Measurements from ENCODE around the gene TMEM200C.

TMEM200C gene

DNA sequence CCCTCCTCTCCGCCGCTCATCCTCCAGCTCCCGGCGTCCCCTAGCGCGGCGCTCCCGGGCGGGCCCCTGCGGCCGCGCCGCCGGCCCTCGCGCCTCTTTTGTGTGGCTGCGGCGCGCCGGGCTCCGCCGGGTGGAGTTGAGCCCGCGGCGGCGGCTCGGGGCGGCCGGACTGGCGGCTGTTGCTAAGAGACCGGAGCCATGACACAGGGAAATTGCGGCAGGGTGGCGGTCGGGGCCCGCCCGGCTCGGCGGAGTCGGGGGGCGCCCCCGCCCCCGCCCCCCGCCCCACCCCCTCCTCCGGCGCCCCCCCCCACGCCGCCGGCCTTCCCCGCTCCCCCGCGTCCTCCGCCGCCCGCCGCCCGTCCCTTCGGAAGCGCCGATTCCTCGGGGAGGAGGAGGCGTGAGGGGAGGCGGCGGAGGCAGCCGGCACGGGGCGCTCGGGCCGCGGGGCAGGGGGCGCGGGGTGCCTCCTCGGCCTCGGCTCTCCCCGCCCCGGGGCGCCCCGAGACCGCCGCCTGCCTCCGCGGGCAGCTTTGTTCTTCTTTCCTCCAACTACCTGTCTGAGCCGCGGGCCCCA, at the start of gene TMEM200C:
TMEM200C (minus strand) TSS at position 224 of the 577 bp plus-strand sequence. CDS start 3,459 bp downstream, outside the sequence.
- Histone ChIP-seq H3K4me2 (no peak within 1 kb of the TSS), H3K27me3 (no peaks in the 10 kb centered on the region), H4K20me1 (no peaks in the 10 kb centered on the region), H3K9me3 (peaks cover 31% of the 10 kb centered on the region), H3K4me3 (no peak within 1 kb of the TSS), H3K36me3 (no peaks in the 10 kb centered on the region), H3K9ac (no peak within 1 kb of the TSS), H3K27ac (no peak within 1 kb of the TSS), H3K4me1 (peaks cover 10% of the 10 kb centered on the region; the same call in 1 of the 2 replicates)
- no peak for TF ChIP-seq Cebpa-rat (IDR thresholded peaks at IDR 0.05)

DNA sequence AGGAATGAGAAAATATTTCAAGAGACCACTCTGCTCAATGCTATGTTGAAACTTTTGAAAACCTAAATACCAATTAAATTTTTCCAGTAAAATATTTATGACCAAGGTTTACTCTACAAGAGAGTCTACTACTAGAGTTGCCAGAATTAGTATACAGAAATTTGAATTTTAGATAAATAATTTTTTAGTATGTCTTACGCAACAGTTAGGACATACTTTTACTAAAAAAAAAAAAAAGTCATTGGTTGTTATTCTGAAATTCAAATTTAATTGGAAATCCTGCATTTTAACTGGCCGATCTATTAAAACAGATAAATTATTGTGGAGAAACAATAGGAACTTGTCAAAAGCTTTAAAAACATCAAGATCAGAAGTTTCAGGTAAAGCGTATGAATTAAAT, 49.1 kb upstream of the TMEM200C start:
- Histone ChIP-seq H3K4me3 (no peak overlapping the region), H3K27me3 (no peaks in the 10 kb centered on the region), H3K27ac (no peak overlapping the region), H3K4me2 (no peak overlapping the region), H3K36me3 (no peaks in the 10 kb centered on the region), H3K4me1 (peaks cover 5% of the 10 kb centered on the region; the same call in 1 of the 2 replicates), H3K9ac (no peak overlapping the region), H4K20me1 (no peaks in the 10 kb centered on the region), H3K9me3 (no peaks in the 10 kb centered on the region)
- no peak for TF ChIP-seq Cebpa-rat (IDR thresholded peaks at IDR 0.05)

DNA sequence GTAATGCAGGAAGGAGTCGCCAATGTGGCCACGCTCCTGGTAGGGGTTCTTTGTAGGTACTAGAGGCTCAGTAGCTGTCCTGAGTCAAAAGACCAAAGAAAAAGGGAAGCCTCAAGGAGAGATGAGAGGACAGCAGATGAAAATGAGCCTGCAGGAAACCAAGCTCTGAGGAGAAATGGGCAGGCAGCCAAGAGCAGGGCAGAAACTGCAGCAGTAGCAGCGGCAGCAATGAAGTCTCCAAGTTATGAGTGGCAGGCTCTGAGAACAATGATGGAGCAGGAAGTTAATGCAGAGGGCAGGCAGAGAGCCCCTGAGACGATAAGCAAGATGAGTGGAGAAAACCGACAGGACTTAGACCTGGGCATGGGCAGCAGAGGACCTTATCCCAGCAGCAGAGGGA, 48.2 kb upstream of the TMEM200C start:
- no peaks in the 10 kb centered on the region for H4K20me1 ChIP-seq
- H3K9ac ChIP-seq, result no peak overlapping the region
- H3K4me1 ChIP-seq, result peaks cover 5% of the 10 kb centered on the region; the same call in 1 of the 2 replicates
- no peak overlapping the region for H3K4me2 ChIP-seq
- H3K9me3 ChIP-seq, result no peaks in the 10 kb centered on the region
- no peak overlapping the region for H3K27ac ChIP-seq
- no peaks in the 10 kb centered on the region for H3K36me3 ChIP-seq
- H3K27me3 ChIP-seq, result no peaks in the 10 kb centered on the region
- no peak overlapping the region for H3K4me3 ChIP-seq
- TF ChIP-seq Cebpa-rat (IDR thresholded peaks at IDR 0.05), result no peak

DNA sequence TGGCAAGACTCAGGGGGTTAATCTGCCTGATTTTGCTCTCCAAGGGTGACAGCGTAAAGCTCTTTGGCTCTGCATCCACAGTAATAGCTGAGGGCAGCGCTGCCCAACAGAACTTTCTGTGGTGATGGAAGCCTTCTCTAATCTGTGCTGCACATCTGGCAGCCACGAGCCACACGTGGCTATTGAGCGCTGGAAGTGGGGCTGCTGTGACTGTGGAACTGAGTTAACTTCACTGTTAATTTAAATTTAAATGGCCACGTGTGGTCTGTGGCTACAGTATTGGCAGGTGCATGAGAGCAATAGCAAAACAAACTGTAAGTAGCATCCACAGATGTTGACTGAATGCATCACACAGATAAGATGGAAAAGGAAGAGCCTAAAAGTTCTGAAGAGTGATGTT, 47.3 kb upstream of the TMEM200C start:
- Histone ChIP-seq H3K4me1 (peaks cover 5% of the 10 kb centered on the region; the same call in 1 of the 2 replicates), H3K9ac (no peak overlapping the region), H3K27me3 (no peaks in the 10 kb centered on the region), H3K4me3 (no peak overlapping the region), H3K9me3 (no peaks in the 10 kb centered on the region), H3K27ac (no peak overlapping the region), H4K20me1 (no peaks in the 10 kb centered on the region), H3K4me2 (no peak overlapping the region), H3K36me3 (no peaks in the 10 kb centered on the region)
- TF ChIP-seq Cebpa-rat (IDR thresholded peaks at IDR 0.05), result no peak

DNA sequence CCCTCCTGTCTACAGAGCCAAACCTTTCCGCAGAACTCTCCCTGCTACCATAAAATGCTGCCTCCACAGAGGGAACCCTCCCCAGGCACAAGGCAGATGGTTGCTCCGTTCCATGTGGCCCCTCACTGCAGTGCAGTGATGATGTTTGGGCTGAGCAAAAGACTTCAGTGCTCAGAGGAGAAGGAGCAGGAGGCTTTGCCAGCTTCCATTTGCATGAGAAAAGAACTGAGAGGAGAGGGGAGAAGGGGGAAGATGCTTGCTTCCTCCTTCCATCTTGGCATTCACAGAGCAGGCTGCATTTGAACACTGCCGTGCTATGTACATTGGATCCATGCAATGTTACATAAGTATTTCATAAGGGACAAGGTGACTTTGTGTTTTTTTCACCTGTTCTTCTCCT, 46.6 kb upstream of the TMEM200C start:
- Histone ChIP-seq H3K9ac (no peak overlapping the region), H3K4me2 (no peak overlapping the region), H4K20me1 (no peaks in the 10 kb centered on the region)

DNA sequence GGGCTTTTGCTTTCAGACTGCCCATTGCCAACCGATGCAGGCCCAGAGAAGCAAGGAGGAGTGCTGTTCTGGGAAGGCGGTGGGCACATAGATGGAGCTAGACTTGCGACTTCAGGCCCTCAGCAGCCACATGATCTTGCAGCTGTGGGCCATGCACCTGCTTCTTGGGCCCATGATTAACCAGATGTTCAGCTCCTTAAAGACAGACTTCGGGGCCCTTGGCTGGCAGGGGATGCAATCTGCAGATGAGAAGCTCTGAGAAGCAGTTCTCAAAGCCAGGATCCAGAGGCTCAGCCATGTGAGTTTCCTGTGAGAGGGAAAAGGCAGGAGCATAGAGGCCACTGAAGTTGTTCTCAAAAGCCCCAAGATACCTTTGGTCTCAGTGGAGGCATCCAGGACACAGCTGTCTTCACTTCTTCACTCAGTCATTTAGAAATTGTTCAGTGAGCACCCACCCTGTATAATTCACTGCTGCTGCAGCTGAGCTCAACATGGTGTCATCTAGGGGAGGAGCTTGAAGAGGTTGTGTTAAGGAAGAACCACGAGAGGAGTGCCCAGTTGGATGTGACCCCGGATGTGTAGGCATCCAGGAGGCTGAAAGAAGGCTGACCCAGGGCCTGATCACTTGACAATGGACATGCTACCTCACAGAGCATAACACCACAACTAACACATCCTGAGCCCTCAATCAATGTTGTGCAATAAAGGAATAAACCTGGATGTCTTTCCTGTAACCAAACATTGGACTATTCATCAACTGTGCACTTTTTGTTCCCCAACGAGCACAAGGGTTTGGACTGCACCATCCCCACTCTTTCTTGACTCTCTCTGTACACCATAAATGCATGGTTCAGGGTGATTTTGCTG, 44.7 kb upstream of the TMEM200C start:
- H3K9ac ChIP-seq, result no peak overlapping the region
- no peaks in the 10 kb centered on the region for H4K20me1 ChIP-seq
- no peaks in the 10 kb centered on the region for H3K36me3 ChIP-seq
- H3K27ac ChIP-seq, result no peak overlapping the region
- H3K4me1 ChIP-seq, result peaks cover 5% of the 10 kb centered on the region; the same call in 1 of the 2 replicates
- H3K4me2 ChIP-seq, result no peak overlapping the region; the same call in 1 of the 2 replicates
- no peak overlapping the region for H3K4me3 ChIP-seq
- H3K9me3 ChIP-seq, result no peaks in the 10 kb centered on the region
- TF ChIP-seq Cebpa-rat (IDR thresholded peaks at IDR 0.05), result no peak
- H3K27me3 ChIP-seq, result no peaks in the 10 kb centered on the region

More for the DNA sequence above, 46.6 kb upstream of the TMEM200C start:
- TF ChIP-seq Cebpa-rat (IDR thresholded peaks at IDR 0.05), result no peak
- Histone ChIP-seq H3K4me1 (peaks cover 5% of the 10 kb centered on the region; the same call in 1 of the 2 replicates), H3K9me3 (no peaks in the 10 kb centered on the region), H3K36me3 (no peaks in the 10 kb centered on the region), H3K27me3 (no peaks in the 10 kb centered on the region), H3K4me3 (no peak overlapping the region), H3K27ac (no peak overlapping the region)

DNA sequence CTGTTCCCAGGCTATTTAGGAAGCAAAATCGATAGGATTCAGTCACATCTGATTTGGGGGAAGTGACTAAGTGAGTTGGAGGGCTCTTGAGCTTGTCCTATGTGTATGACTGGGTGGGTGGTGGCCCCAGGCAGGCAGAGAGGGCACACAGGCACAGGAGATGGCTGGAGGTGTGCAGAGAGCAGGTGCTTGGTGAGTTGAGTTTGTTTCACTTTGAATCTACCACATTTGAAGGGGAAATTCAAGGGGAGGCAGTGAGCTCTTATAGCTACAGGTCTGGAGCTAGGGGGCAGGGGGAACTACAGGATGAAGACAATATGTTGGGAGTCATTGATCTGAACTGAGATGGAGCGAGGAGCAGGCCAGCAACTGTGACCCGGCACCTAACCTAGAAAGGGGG, 42.5 kb upstream of the TMEM200C start:
- Histone ChIP-seq H3K9ac (no peak overlapping the region), H3K36me3 (no peaks in the 10 kb centered on the region), H4K20me1 (no peaks in the 10 kb centered on the region), H3K27me3 (no peaks in the 10 kb centered on the region), H3K4me1 (peaks cover 5% of the 10 kb centered on the region; the same call in 1 of the 2 replicates), H3K9me3 (no peaks in the 10 kb centered on the region), H3K4me3 (no peak overlapping the region), H3K4me2 (no peak overlapping the region), H3K27ac (no peak overlapping the region)
- no peak for TF ChIP-seq Cebpa-rat (IDR thresholded peaks at IDR 0.05)

DNA sequence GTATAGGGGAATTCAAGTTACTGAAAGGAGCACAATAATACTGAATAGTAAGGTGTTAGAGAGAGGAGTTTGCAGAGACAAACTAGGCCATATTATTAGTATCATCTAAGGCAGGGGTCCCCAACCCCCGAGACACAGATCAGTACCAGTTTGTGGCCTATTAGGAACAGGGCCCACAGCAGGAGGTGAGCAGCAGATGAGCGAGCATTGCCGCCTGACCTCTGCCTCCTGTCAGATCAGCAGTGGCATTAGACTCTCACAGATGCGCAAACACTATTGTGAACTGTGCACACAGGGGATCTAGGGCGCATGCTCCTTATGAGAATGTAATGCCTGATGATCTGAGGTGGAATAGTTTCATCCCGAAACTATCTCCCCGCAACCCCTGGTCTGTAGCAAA, 41.8 kb upstream of the TMEM200C start:
- TF ChIP-seq Cebpa-rat (IDR thresholded peaks at IDR 0.05), result no peak
- Histone ChIP-seq H4K20me1 (no peaks in the 10 kb centered on the region), H3K4me1 (peaks cover 5% of the 10 kb centered on the region; the same call in 1 of the 2 replicates), H3K4me3 (no peak overlapping the region), H3K9ac (no peak overlapping the region), H3K9me3 (no peaks in the 10 kb centered on the region), H3K4me2 (no peak overlapping the region), H3K27ac (no peak overlapping the region), H3K27me3 (no peaks in the 10 kb centered on the region), H3K36me3 (no peaks in the 10 kb centered on the region)

DNA sequence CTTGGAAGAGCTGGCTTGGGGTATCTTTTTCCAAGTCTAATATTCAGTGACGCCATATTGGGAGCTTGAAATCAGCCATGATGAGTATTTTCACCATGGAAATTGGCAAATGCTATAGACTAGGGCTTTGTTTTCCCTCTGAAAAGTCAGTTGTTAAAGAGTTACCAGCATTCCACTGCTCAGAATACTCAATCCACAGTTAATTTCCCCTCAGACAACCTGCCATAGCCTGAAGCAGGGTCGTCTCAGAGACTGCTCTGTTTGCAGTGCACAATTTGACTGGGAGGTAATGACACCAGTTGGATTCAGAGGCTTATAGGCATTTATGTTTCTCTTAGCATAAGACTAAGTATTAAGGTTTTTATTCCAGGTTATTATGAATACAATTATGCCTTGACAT, 35.5 kb upstream of the TMEM200C start:
- Histone ChIP-seq H3K9ac (no peak overlapping the region), H3K27me3 (no peaks in the 10 kb centered on the region), H3K4me1 (no peaks in the 10 kb centered on the region), H3K4me2 (no peak overlapping the region), H3K9me3 (peaks cover 11% of the 10 kb centered on the region; the same call in 1 of the 2 replicates), H3K36me3 (no peaks in the 10 kb centered on the region), H4K20me1 (no peaks in the 10 kb centered on the region), H3K4me3 (no peak overlapping the region), H3K27ac (no peak overlapping the region)
- TF ChIP-seq Cebpa-rat (IDR thresholded peaks at IDR 0.05), result no peak

DNA sequence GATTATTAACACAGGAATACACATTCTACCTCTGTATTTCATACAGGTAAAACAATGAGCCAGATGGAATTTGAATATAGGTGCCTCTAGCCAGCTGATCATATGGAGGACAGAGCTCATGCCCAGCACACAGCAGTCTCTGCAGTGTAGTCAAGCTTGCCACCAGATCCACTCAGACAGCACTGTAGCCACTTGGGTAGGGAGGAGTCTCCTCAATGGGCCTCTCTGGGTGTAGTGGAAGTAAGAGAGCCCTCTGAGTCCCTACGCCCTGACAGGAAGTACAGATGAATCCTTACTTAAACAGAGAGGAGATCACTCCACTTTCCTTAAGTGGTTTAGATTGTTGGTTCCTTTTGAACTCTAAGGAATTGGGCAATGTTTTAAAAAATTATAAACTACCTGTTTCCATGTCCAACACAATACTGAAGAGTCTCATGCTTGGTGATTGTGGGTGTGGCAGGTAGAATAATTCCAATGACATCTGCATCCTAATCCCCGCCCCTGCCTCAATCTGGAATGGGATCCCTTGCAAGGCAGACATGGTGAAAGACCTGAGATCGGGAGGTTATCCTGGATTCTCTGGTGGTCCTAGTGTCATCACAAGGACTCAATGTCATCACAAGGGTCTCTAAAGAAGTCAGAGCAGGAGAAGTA, 23.0 kb upstream of the TMEM200C start:
- Histone ChIP-seq H3K36me3 (no peaks in the 10 kb centered on the region), H3K27me3 (no peaks in the 10 kb centered on the region), H3K4me1 (no peaks in the 10 kb centered on the region), H4K20me1 (no peaks in the 10 kb centered on the region), H3K4me2 (no peak overlapping the region), H3K4me3 (no peak overlapping the region), H3K9me3 (no peaks in the 10 kb centered on the region), H3K27ac (no peak overlapping the region), H3K9ac (no peak overlapping the region)
- no peak for TF ChIP-seq Cebpa-rat (IDR thresholded peaks at IDR 0.05)
